Measurements from ENCODE around the gene HOXD4.

HOXD4 gene

DNA sequence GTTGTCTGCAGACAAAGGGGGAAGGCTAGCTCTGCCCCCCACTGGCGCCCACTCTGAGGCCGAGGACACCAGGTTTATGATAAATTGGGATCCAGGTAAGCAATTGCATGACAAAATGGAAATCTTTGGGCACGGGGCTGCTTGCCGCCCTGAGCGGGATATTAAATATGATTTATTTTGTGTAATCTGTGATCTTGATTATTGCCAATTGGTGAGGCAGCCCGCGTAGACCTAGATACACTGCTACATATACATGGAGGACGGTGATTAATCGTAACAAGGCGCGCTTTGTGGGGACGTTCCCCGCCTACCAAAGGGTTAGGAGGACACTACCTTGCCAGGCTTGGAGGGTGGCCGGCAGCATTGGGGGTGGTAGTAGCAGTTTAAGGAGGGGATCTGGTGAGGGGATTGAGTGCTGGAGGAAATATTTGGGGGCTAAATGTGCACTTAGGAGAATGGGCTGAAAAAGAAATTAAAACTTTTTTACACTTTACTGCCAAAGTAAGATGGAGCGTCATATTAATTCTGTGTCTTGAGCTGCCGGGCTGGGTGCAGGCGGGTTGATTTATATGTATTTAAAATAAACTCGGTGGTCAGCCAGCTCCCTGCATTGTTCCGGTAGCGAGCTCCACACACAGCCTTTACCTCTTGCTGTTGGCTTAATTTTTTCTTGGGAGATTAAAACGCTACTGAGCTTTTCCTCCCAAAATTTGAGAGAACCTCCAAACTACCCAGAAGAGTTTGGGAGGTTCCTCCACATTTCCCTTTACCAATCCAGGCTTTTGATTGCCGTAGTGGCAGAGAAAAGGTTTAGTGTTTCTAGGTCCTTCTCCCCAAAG is 9.9 kb downstream of the HOXD4 start:
- in situ Hi-C loops (cut with HindIII; ENCODE audit: low sequenced_read_pairs) = no loop called here
- TF ChIP-seq, protein P1, sequence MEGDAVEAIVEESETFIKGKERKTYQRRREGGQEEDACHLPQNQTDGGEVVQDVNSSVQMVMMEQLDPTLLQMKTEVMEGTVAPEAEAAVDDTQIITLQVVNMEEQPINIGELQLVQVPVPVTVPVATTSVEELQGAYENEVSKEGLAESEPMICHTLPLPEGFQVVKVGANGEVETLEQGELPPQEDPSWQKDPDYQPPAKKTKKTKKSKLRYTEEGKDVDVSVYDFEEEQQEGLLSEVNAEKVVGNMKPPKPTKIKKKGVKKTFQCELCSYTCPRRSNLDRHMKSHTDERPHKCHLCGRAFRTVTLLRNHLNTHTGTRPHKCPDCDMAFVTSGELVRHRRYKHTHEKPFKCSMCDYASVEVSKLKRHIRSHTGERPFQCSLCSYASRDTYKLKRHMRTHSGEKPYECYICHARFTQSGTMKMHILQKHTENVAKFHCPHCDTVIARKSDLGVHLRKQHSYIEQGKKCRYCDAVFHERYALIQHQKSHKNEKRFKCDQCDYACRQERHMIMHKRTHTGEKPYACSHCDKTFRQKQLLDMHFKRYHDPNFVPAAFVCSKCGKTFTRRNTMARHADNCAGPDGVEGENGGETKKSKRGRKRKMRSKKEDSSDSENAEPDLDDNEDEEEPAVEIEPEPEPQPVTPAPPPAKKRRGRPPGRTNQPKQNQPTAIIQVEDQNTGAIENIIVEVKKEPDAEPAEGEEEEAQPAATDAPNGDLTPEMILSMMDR (IDR thresholded peaks at IDR 0.05; ENCODE audit: low read depth, low read length, missing control alignments) = no peak
- peak overlapping the region; percentile 24 for H3K4me3 ChIP-seq (ENCODE audit: low read depth, low read length)
- DNase-seq (ENCODE audit: low read depth) = no peak

GRCh38 chr2:176161825-176162626 is 10.7 kb downstream of the HOXD4 start:
- H3K4me3 ChIP-seq (ENCODE audit: low read depth, low read length) = peak overlapping the region; percentile 24
- in situ Hi-C loops (cut with HindIII; ENCODE audit: low sequenced_read_pairs) = no loop called here
- TF ChIP-seq, protein P1 (IDR thresholded peaks at IDR 0.05; ENCODE audit: low read depth, low read length, missing control alignments) = no peak
- no peak for DNase-seq (ENCODE audit: low read depth)

DNA sequence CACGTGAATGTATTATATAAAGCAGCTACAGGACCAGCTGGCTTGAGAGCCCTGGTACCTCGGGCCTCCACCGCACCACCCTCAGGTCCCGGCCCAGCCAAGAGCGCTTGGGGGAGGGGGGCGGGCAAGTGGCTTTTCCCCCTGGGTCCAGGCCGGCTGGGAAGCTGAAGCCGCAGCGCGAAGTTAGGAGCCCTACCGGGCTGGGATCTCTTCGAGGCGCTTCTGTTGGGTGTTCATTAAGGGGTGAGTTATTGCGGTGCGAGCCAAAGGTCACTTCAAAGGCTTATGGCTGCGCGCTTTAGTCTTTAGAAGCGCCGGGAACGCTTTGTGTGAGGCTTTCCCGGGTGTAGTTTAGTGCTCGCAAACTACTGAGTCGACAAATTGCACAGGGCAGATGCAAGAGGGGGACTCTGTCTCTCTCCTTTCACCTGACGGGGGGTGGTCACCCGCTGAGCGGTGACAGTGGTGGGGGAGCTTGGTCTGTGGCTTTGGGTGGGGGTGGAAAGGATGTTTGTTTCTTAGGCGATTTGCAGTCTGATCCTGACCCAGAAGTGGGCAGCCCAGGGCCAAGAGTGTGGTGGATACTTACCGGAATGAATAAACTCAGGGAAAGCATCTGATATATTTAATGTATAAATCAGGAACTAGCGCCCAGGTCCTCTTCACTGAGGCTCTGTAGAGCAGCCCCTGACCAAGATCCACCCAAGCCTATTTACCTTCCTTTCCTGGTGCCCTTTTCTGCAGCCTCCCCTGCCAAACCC is 11.7 kb downstream of the HOXD4 start:
- in situ Hi-C loops (cut with HindIII; ENCODE audit: low sequenced_read_pairs) = no loop called here
- DNase-seq (ENCODE audit: low read depth) = no peak
- TF ChIP-seq, protein P1 (IDR thresholded peaks at IDR 0.05; ENCODE audit: low read depth, low read length, missing control alignments) = no peak
- H3K4me3 ChIP-seq (ENCODE audit: low read depth, low read length) = no peak overlapping the region

GRCh38 chr2:176163672-176164056 is 12.3 kb downstream of the HOXD4 start:
- in situ Hi-C loops (cut with HindIII; ENCODE audit: low sequenced_read_pairs) = no loop called here
- no peak for DNase-seq (ENCODE audit: low read depth)
- no peak overlapping the region for H3K4me3 ChIP-seq (ENCODE audit: low read depth, low read length)
- TF ChIP-seq, protein P1 (IDR thresholded peaks at IDR 0.05; ENCODE audit: low read depth, low read length, missing control alignments) = no peak

DNA sequence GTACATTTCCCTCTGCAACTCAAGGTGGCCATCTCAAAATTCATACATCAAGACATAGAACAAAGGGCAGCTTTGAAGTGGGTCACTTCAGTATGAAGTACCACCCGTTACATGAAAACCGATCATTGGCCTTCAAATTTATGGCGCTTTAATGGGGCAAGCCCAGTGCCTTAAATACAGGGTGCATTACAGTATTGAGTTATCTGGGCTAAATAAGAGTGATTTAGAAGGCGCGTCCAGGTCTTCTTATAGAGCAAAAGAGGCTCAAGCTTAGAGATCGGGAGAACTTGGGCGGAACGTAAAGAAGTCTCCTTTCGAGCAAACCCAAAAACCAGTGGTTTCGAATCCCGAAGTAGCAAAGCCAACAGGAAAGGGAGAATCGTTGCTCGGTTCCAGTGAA is 12.9 kb downstream of the HOXD4 start:
- no peak for DNase-seq (ENCODE audit: low read depth)
- TF ChIP-seq, protein P1 (IDR thresholded peaks at IDR 0.05; ENCODE audit: low read depth, low read length, missing control alignments) = no peak
- in situ Hi-C loops (cut with HindIII; ENCODE audit: low sequenced_read_pairs) = no loop called here

More for the DNA sequence above, 12.9 kb downstream of the HOXD4 start:
- H3K4me3 ChIP-seq (ENCODE audit: low read depth, low read length) = no peak overlapping the region

All from astrocyte of the cerebellum (primary cell).